Measurements from ENCODE around the gene THADA. TPM values are rescaled to one million over a fixed set of nuclear protein-coding genes. Genes with fewer than 3 reads are reported as not detected.

The THADA gene
- total RNA-seq, 1 experiment from 2014 or later: 20.1 TPM

- Histone ChIP-seq H2BK20ac (ENCODE audit: low read depth, low read length, poor library complexity, severe bottlenecking) (no peak overlapping the region), H2BK15ac (ENCODE audit: low read depth, low read length) (no peak overlapping the region), H3K4me2 (ENCODE audit: insufficient read depth, insufficient read length, low read length) (no peak overlapping the region), H4K20me1 (ENCODE audit: control insufficient read depth, insufficient read depth, insufficient read length) (no peaks in the 10 kb centered on the region), H3K79me2 (ENCODE audit: insufficient read depth, low read length) (no peaks in the 10 kb centered on the region), H3K4ac (ENCODE audit: low read depth, low read length) (no peak overlapping the region), H4K5ac (ENCODE audit: insufficient read length, low read depth, low read length) (no peak overlapping the region), H3K4me1 (ENCODE audit: insufficient read depth, low read length) (no peaks in the 10 kb centered on the region; the same call in 1 of the 2 replicates), H2BK5ac (ENCODE audit: insufficient read length, low read length) (no peak overlapping the region), H3K27me3 (ENCODE audit: insufficient read depth, low read length) (no peaks in the 10 kb centered on the region), H3K23me2 (ENCODE audit: insufficient read length, low read depth, low read length, poor library complexity, severe bottlenecking) (no peaks in the 10 kb centered on the region), H2BK12ac (ENCODE audit: insufficient read length, low read depth, low read length) (no peak overlapping the region), H3K9me3 (ENCODE audit: control insufficient read depth, low read depth, low read length) (no peaks in the 10 kb centered on the region), H3K23ac (ENCODE audit: insufficient read length, low read depth, low read length) (no peak overlapping the region), H3K56ac (ENCODE audit: insufficient read length, low read depth, low read length) (no peak overlapping the region), H3K79me1 (ENCODE audit: insufficient read depth, low read depth, low read length, poor library complexity, severe bottlenecking) (no peaks in the 10 kb centered on the region), H3K9ac (ENCODE audit: extremely low read depth, insufficient read length, low read length) (no peak overlapping the region), H4K8ac (replicated peaks; ENCODE audit: insufficient read length, low read depth, low read length) (no peak overlapping the region), H3T11ph (ENCODE audit: low read length) (no peak overlapping the region), H2AFZ (ENCODE audit: low read length) (no peak overlapping the region), H3K27ac (ENCODE audit: insufficient read length, low read depth, low read length) (no peak overlapping the region), H3K18ac (ENCODE audit: insufficient read length, low read depth, low read length) (no peak overlapping the region), H2AK5ac (ENCODE audit: insufficient read length, low read length) (no peak overlapping the region), H3K14ac (ENCODE audit: insufficient read depth, low read length) (no peak overlapping the region), H4K91ac (ENCODE audit: insufficient read length, low read depth, low read length) (no peak overlapping the region), H2BK120ac (ENCODE audit: low read depth, low read length, poor library complexity, severe bottlenecking) (no peak overlapping the region)
- Mint-ChIP-seq H3K27ac (no peak overlapping the region), H3K9me3 (no peaks in the 10 kb centered on the region), H3K27me3 (ENCODE audit: low read depth) (no peaks in the 10 kb centered on the region), H3K4me3 (no peak overlapping the region), H3K4me1 (peaks cover 9 to 15% of the 10 kb centered on the region in 2 experiments; a peak in 3 of 4 replicates), H3K36me3 (ENCODE audit: insufficient read depth in 1 of 3, low read depth in 3 of 3) (peaks cover 10 to 12% (median 11%) of the 10 kb centered on the region in 3 experiments; a peak in 6 of 7 replicates)
- no peak for DNase-seq
- no peak for TF ChIP-seq CTCF (conservative IDR thresholded peaks at IDR 0.05)
- WGBS (ENCODE audit: extremely low coverage, insufficient read length, low lambda C conversion rate): no CpG with 5 or more reads among the region's 2 CpGs
Observed at GRCh38 chr2:43521568-43521967, 74.3 kb downstream of the THADA start.

Measured in H9 (cell line).